ENCODE data around the gene ADAD2. TPM values are rescaled to one million over a fixed set of nuclear protein-coding genes. Genes with fewer than 3 reads are reported as not detected.
"Not testable (repeated sequence)": the region's sequence is repeated elsewhere in the genome, so short reads cannot be mapped to it uniquely, and the experiment has no call there.

The ADAD2 gene
- total RNA-seq, 2 experiments from 2014 or later: not detected

GRCh38 chr16:84194018-84194417, 3.1 kb downstream of the ADAD2 start:
- POLR2A ChIA-PET: no interaction called here
- Mint-ChIP-seq H3K9me3 (no peaks in the 10 kb centered on the region), H3K27ac (peak overlapping the region; percentile 85), H3K27me3 (no peaks in the 10 kb centered on the region), H3K4me3 (no peak overlapping the region), H3K4me1 (peaks cover 21% of the 10 kb centered on the region), H3K36me3 (ENCODE audit: low read depth) (no peaks in the 10 kb centered on the region)
- DNase-seq: no peak
- CTCF ChIA-PET: interaction anchor here (1.5 to 3.8 kb wide), 2 partner anchors 7 to 78 kb away, joined by 3 to 16 read pairs; partner anchors contain the start of genes MBTPS1 and TAF1C

GRCh38 chr16:84194470-84195200, 3.7 kb downstream of the ADAD2 start:
- Mint-ChIP-seq H3K27me3 (no peaks in the 10 kb centered on the region), H3K27ac (peak overlapping the region; percentile 85), H3K4me3 (peak overlapping the region; percentile 12), H3K9me3 (no peaks in the 10 kb centered on the region), H3K36me3 (ENCODE audit: low read depth) (no peaks in the 10 kb centered on the region), H3K4me1 (peaks cover 21% of the 10 kb centered on the region)
- peak; percentile 68 for DNase-seq
- ChIA-PET POLR2A (no interaction called here), CTCF (interaction anchor here (1.5 to 3.8 kb wide), 2 partner anchors 8 to 78 kb away, joined by 3 to 16 read pairs; partner anchors contain the start of genes MBTPS1 and TAF1C)

GRCh38 chr16:84195201-84196093, 4.5 kb downstream of the ADAD2 start:
- Mint-ChIP-seq H3K4me1 (peaks cover 21% of the 10 kb centered on the region), H3K9me3 (no peaks in the 10 kb centered on the region), H3K4me3 (no peak overlapping the region), H3K27ac (no peak overlapping the region), H3K27me3 (no peaks in the 10 kb centered on the region), H3K36me3 (ENCODE audit: low read depth) (no peaks in the 10 kb centered on the region)
- ChIA-PET POLR2A (no interaction called here), CTCF (interaction anchor here (1.5 to 3.8 kb wide), 2 partner anchors 9 to 79 kb away, joined by 3 to 16 read pairs; partner anchors contain the start of genes MBTPS1 and TAF1C)
- DNase-seq: no peak

DNA sequence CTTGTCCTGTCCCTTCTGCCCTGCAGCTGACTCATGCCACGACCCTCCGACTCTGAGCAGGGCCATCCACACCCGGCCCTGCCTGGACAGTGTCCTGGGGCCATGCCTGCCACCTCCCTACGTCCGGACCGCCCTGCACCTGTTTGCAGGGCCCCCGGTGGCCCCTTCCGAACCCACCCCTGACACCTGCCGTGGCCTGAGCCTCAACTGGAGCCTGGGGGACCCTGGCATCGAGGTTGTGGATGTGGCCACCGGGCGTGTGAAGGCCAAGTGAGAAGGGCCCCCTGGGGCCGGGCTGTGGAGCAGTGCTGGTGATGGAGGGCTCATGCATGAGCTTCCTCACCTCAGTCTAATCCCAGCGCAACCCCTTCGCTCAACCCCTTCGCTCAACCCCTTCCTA, 5.1 kb downstream of the ADAD2 start:
- no peaks in the 10 kb centered on the region for H3K9me3 Mint-ChIP-seq
- H3K4me1 Mint-ChIP-seq: peaks cover 21% of the 10 kb centered on the region
- ChIA-PET CTCF (interaction anchor here (0.8 to 3.8 kb wide), 2 partner anchors 9 to 290 kb away, joined by 3 to 16 read pairs; partner anchors contain the start of gene TAF1C), POLR2A (no interaction called here)
- H3K27ac Mint-ChIP-seq: no peak overlapping the region
- H3K4me3 Mint-ChIP-seq: no peak overlapping the region
- no peaks in the 10 kb centered on the region for H3K27me3 Mint-ChIP-seq
- H3K36me3 Mint-ChIP-seq (ENCODE audit: low read depth): no peaks in the 10 kb centered on the region
- no peak for DNase-seq

GRCh38 chr16:84196727-84197394, 5.9 kb downstream of the ADAD2 start:
- no peak for DNase-seq
- no peaks in the 10 kb centered on the region for H3K9me3 Mint-ChIP-seq
- CTCF ChIA-PET: interaction anchor here (0.8 to 3.8 kb wide), 2 partner anchors 10 to 289 kb away, joined by 3 to 16 read pairs; partner anchors contain the start of gene TAF1C
- no peak overlapping the region for H3K4me3 Mint-ChIP-seq
- POLR2A ChIA-PET: no interaction called here
- peak overlapping the region; percentile 61 for H3K27ac Mint-ChIP-seq
- H3K36me3 Mint-ChIP-seq (ENCODE audit: low read depth): no peaks in the 10 kb centered on the region
- H3K27me3 Mint-ChIP-seq: no peaks in the 10 kb centered on the region
- peaks cover 21% of the 10 kb centered on the region for H3K4me1 Mint-ChIP-seq

DNA sequence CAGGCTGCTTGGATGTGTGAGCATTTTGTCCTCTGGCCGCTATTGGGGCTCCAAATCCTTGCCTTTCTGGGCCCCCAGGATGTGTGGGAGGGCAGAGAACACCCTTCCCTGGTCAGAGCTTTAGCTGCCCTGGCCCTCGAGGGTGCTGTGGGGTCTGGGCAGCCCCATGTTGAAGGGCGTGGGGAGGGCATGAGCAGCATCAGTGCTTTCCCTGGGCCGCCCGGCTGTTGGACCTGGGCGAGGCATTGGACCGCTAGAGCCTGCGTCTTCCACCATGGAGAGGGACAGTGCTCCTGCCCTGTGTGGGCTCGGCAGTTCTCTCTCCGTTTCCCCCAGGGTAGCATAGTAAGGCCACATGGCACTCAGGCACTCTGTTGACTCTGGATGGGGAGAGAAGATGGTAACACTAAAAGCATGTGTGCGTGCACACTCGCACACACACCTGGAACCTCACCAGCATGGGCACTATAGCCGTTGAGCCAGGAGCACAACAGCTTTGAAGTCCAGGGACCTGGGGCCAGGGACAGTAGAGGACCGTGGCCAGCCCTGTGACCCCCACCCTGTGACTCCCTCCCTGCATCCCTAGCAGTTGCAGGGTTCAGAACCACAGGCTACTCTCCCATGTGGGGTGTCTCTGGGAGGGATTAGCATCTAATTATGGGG, 6.6 kb downstream of the ADAD2 start:
- Mint-ChIP-seq H3K4me3 (no peak overlapping the region), H3K9me3 (no peaks in the 10 kb centered on the region), H3K36me3 (ENCODE audit: low read depth) (no peaks in the 10 kb centered on the region), H3K27ac (no peak overlapping the region), H3K27me3 (no peaks in the 10 kb centered on the region), H3K4me1 (peaks cover 21% of the 10 kb centered on the region)
- POLR2A ChIA-PET: no interaction called here
- DNase-seq: no peak
- CTCF ChIA-PET: interaction anchor here (3.8 kb wide), 1 partner anchor 11 kb away, joined by 16 read pairs; the partner anchor contains the start of gene TAF1C

- Mint-ChIP-seq H3K27ac (no peak overlapping the region), H3K4me3 (no peak overlapping the region), H3K4me1 (peaks cover 15% of the 10 kb centered on the region), H3K27me3 (no peaks in the 10 kb centered on the region), H3K9me3 (no peaks in the 10 kb centered on the region), H3K36me3 (ENCODE audit: low read depth) (no peaks in the 10 kb centered on the region)
- DNase-seq: no peak
- CTCF ChIA-PET: interaction anchor here (0.9 to 2.6 kb wide), 2 partner anchors 11 to 18 kb away, joined by 3 to 12 read pairs; partner anchors contain the start of gene TAF1C
- POLR2A ChIA-PET: no interaction called here
Measured at GRCh38 chr16:84198401-84198800, 7.4 kb downstream of the ADAD2 start.

GRCh38 chr16:84199097-84199496, 8.1 kb downstream of the ADAD2 start:
- no peak for DNase-seq
- Mint-ChIP-seq H3K4me3 (no peak overlapping the region), H3K9me3 (no peaks in the 10 kb centered on the region), H3K27me3 (no peaks in the 10 kb centered on the region), H3K4me1 (peaks cover 8% of the 10 kb centered on the region), H3K27ac (no peak overlapping the region), H3K36me3 (ENCODE audit: low read depth) (no peaks in the 10 kb centered on the region)
- ChIA-PET CTCF (interaction anchor here (0.9 to 2.6 kb wide), 2 partner anchors 12 to 19 kb away, joined by 3 to 12 read pairs; partner anchors contain the start of gene TAF1C), POLR2A (no interaction called here)

- ChIA-PET CTCF (interaction anchor here (2.6 kb wide), 1 partner anchor 13 kb away, joined by 12 read pairs; the partner anchor contains the start of gene TAF1C), POLR2A (no interaction called here)
- no peak for DNase-seq
- Mint-ChIP-seq H3K4me1 (peaks cover under 1% of the 10 kb centered on the region), H3K36me3 (ENCODE audit: low read depth) (no peaks in the 10 kb centered on the region), H3K4me3 (no peak overlapping the region), H3K27ac (no peak overlapping the region), H3K9me3 (no peaks in the 10 kb centered on the region), H3K27me3 (no peaks in the 10 kb centered on the region)
Measured at GRCh38 chr16:84199861-84200260, 8.9 kb downstream of the ADAD2 start.

- CTCF ChIA-PET: interaction anchor here (1.6 kb wide), 1 partner anchor 17 kb away, joined by 4 read pairs; no protein-coding TSS in a partner anchor
- H3K27ac Mint-ChIP-seq; H3K4me3 Mint-ChIP-seq; DNase-seq; H3K27me3 Mint-ChIP-seq; POLR2A ChIA-PET; H3K9me3 Mint-ChIP-seq; H3K36me3 Mint-ChIP-seq (ENCODE audit: low read depth); H3K4me1 Mint-ChIP-seq: not testable (repeated sequence)
Measured at GRCh38 chr16:84204551-84204950, 13.6 kb downstream of the ADAD2 start.

GRCh38 chr16:84205123-84205522, 14.2 kb downstream of the ADAD2 start:
- H3K4me3 Mint-ChIP-seq; DNase-seq; POLR2A ChIA-PET; H3K9me3 Mint-ChIP-seq; H3K27ac Mint-ChIP-seq; H3K36me3 Mint-ChIP-seq (ENCODE audit: low read depth); H3K27me3 Mint-ChIP-seq; H3K4me1 Mint-ChIP-seq: not testable (repeated sequence)
- CTCF ChIA-PET: interaction anchor here (1.6 kb wide), 1 partner anchor 16 kb away, joined by 4 read pairs; no protein-coding TSS in a partner anchor
